Measurements from ENCODE around the gene GATA5. TPM values are rescaled to one million over a fixed set of nuclear protein-coding genes. Genes with fewer than 3 reads are reported as not detected.

GATA5 gene, protein sequence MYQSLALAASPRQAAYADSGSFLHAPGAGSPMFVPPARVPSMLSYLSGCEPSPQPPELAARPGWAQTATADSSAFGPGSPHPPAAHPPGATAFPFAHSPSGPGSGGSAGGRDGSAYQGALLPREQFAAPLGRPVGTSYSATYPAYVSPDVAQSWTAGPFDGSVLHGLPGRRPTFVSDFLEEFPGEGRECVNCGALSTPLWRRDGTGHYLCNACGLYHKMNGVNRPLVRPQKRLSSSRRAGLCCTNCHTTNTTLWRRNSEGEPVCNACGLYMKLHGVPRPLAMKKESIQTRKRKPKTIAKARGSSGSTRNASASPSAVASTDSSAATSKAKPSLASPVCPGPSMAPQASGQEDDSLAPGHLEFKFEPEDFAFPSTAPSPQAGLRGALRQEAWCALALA
- total RNA-seq, result 1 to 10 TPM in 2 of 10 donors, under 1 TPM in 8; 0.11 to 5.1 (median 0.60) TPM
- 1 to 10 TPM in 1 of 2 donors, under 1 TPM in 1; 0.30 to 1.2 TPM for polyA plus RNA-seq
- long read RNA-seq, donor 1, transcript GATA5-201 (7 exons, 2,595 nt), result major isoform, 10 of 25 reads
- long read RNA-seq, donor 1, partial matches to known transcripts, result 10 of 25 reads
- long read RNA-seq, donor 1, other reads (novel, unspliced or antisense), result 5 of 25 reads
- long read RNA-seq, donor 2, transcript GATA5-201 (7 exons, 2,595 nt), result major isoform, 5 of 8 reads
- long read RNA-seq, donor 2, partial matches to known transcripts, result 3 of 8 reads
- long read RNA-seq, donor 2, other reads (novel, unspliced or antisense), result 0 of 8 reads
- long read RNA-seq, donor 3, partial matches to known transcripts, result 2 of 4 reads
- long read RNA-seq, donor 3, other reads (novel, unspliced or antisense), result 0 of 4 reads

DNA sequence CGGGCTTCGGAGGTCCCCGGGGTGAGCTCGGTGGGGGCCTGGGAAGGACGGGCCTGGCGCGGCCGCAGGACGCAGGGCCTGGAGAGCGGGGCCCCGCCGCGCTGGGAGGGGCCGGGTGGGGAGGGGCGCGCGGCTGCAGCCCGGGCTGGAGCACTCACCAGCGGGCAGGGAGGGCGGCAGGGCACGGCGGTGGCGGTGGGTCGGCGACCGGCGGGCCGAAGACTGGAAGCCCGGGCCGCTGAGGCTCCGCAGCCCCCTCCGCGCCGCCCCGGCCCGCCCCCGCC is at the start of gene GATA5:
GATA5 (minus strand) TSS at position 224 of the 284 bp plus-strand sequence. CDS start 474 bp downstream, outside the sequence.
- Histone ChIP-seq H3K9me3 (no peaks in the 10 kb centered on the region), H3K27me3 (peaks cover 33 to 92% (median 70%) of the 10 kb centered on the region in 7 donors), H3K4me1 (peaks cover 0 to 20% (median 12%) of the 10 kb centered on the region in 9 donors), H3K36me3 (no peaks in the 10 kb centered on the region), H3K4me3 (peak within 1 kb of the TSS; percentile 9 to 59 (median 46)), H3K27ac (peak within 1 kb of the TSS in 2 of 10 donors; percentile 14 to 41)
- WGBS, 2 donors, result 0% methylated on average over 8 to 35 of the region's 37 CpGs
- TF ChIP-seq, protein P1, sequence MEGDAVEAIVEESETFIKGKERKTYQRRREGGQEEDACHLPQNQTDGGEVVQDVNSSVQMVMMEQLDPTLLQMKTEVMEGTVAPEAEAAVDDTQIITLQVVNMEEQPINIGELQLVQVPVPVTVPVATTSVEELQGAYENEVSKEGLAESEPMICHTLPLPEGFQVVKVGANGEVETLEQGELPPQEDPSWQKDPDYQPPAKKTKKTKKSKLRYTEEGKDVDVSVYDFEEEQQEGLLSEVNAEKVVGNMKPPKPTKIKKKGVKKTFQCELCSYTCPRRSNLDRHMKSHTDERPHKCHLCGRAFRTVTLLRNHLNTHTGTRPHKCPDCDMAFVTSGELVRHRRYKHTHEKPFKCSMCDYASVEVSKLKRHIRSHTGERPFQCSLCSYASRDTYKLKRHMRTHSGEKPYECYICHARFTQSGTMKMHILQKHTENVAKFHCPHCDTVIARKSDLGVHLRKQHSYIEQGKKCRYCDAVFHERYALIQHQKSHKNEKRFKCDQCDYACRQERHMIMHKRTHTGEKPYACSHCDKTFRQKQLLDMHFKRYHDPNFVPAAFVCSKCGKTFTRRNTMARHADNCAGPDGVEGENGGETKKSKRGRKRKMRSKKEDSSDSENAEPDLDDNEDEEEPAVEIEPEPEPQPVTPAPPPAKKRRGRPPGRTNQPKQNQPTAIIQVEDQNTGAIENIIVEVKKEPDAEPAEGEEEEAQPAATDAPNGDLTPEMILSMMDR (IDR thresholded peaks at IDR 0.05), result no peak
- peak in 2 of 8 donors; percentile 29 to 39 for ATAC-seq
- intact Hi-C loops (cut with DNase I), result no loop called here
- DNase-seq, result no peak

DNA sequence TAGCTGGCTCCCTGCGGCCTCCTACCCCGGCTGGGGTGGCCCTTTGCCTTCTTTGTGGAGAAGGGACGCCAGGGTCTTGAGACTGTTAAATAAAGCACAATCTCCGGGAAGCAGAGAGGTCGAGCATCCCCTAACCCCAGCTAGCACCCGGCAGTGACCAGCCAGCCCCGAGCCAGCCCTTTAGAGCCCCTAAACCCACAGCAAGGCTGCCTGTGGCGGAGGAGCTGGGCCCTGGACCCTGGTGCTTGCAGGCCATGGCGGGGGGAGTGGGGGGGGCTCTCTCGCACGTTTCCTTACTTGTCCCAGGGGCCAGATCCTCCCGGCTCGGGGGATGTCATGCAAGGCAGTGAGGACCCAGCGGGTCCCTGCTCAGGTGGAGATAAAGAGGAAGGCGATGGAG is 49.2 kb upstream of the GATA5 start:
- no peak for ATAC-seq
- TF ChIP-seq, protein P1 (IDR thresholded peaks at IDR 0.05), result no peak
- intact Hi-C loops (cut with DNase I), result no loop called here
- Histone ChIP-seq H3K27me3 (peaks cover 10 to 43% (median 36%) of the 10 kb centered on the region in 7 donors), H3K4me3 (no peak overlapping the region), H3K4me1 (peaks cover 0 to 20% (median 8%) of the 10 kb centered on the region in 9 donors), H3K27ac (no peak overlapping the region), H3K9me3 (no peaks in the 10 kb centered on the region), H3K36me3 (no peaks in the 10 kb centered on the region)
- 56 to 64% methylated on average over 15 of the region's 15 CpGs for WGBS, 2 donors
- DNase-seq, result no peak

DNA sequence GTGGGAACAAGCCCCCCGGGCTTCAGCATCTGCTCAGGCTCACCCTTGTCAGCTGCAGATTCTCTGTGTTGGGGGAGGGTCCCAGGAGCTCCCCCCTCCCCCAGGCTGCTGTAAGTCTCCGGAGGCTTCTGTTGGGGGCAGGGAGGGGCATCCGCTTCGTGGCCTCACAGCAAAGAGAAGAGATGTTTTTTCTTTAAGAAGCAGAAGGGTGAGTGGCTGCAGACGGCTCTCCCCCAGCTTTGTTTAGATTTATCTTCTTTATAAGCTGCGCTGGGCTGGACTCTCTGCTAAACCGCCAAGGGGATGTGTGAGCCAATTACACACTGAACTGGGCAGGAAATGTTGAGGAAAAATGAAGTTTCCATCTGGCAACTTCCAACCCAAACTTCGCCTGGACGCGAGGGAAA is 48.7 kb upstream of the GATA5 start:
- WGBS, 2 donors, result 24 to 51% methylated on average over 10 of the region's 10 CpGs
- Histone ChIP-seq H3K4me3 (no peak overlapping the region), H3K36me3 (no peaks in the 10 kb centered on the region), H3K27ac (no peak overlapping the region), H3K4me1 (peaks cover 0 to 14% (median 4%) of the 10 kb centered on the region in 9 donors), H3K27me3 (peaks cover 10 to 43% (median 36%) of the 10 kb centered on the region in 7 donors), H3K9me3 (no peaks in the 10 kb centered on the region)
- ATAC-seq, result no peak
- TF ChIP-seq, protein P1 (IDR thresholded peaks at IDR 0.05), result no peak
- no peak for DNase-seq
- intact Hi-C loops (cut with DNase I), result no loop called here

DNA sequence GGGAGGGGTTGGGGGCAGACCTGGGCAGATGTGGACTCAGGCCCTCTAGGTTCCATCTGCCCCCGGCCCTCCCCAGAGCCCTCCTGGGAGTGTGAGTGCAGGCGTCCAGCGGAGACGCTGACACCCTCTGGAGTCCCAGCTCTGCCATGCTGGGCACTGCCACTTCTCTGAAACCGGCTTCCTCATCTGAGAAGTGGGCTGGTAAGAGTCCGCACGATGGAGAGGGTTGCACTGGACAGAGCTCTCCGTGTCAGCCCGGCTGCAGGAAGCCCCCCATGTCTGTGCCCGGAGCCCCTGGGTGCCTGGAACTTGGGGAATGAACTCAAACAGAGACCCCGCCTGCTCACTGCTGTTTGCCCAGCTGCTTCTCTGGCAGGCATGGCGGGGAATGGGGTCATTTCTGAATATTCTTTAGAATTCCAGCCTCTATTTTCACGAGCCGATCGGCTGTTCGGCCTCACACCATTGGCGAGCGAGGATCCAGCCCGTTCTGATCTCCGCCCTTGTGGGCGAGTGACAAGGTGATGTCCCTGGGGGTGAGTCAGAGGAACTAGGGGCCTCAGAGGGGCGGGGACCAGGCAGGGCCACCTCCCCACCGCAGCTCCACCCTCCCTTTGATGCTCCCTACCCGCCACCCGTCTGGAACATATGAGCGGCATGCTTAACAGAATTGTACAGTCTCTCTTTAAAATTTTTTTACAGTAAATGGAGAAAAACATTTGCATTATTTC is 47.8 kb upstream of the GATA5 start:
- WGBS, 2 donors, result 70 to 75% methylated on average over 26 of the region's 26 CpGs
- peaks cover 10 to 46% (median 36%) of the 10 kb centered on the region in 7 donors for H3K27me3 ChIP-seq
- intact Hi-C loops (cut with DNase I), result no loop called here
- TF ChIP-seq, protein P1 (IDR thresholded peaks at IDR 0.05), result no peak
- DNase-seq (no peak), ATAC-seq (peak in 1 of 8 donors; percentile 11)
- no peak overlapping the region for H3K27ac ChIP-seq
- no peak overlapping the region for H3K4me3 ChIP-seq
- no peaks in the 10 kb centered on the region for H3K36me3 ChIP-seq
- no peaks in the 10 kb centered on the region for H3K9me3 ChIP-seq
- H3K4me1 ChIP-seq, result peaks cover 0 to 10% (median 0%) of the 10 kb centered on the region in 9 donors
